Nephron progenitor cell (in vitro differentiated cells): ENCODE measurements around the gene SSUH2.

ENCODE experiments used
- DNase-seq: peaks from one replicate; pipeline ENCODE4 v3.0.0; 2021
- H3K27ac Mint-ChIP-seq: 2 replicates; pipeline ENCODE4 v1.8.0; 2021; ENCODE audit warnings: mild to moderate bottlenecking, moderate library complexity, mixed read lengths
- H3K27me3 Mint-ChIP-seq: 2 replicates; pipeline ENCODE4 v1.8.0; 2021; ENCODE audit warnings: mild to moderate bottlenecking, low read depth, mixed read lengths; ENCODE audit not compliant: poor library complexity
- H3K36me3 Mint-ChIP-seq: 2 replicates; pipeline ENCODE4 v1.8.0; 2021; ENCODE audit warnings: low read depth, mixed read lengths
- H3K4me1 Mint-ChIP-seq: 2 replicates; pipeline ENCODE4 v1.8.0; 2021; ENCODE audit warnings: mixed read lengths
- H3K4me3 Mint-ChIP-seq: 2 replicates; pipeline ENCODE4 v1.8.0; 2021; ENCODE audit warnings: mild to moderate bottlenecking, moderate library complexity, mixed read lengths
- H3K9me3 Mint-ChIP-seq: 2 replicates; pipeline ENCODE4 v1.8.0; 2021; ENCODE audit warnings: mild to moderate bottlenecking, moderate library complexity, mixed read lengths
- TF ChIP-seq, protein P1 (sequence below): fragments of 200-600 bp; sonication (generic); IDR thresholded peaks from 2 replicates; pipeline ENCODE4 v1.5.0; 2021; ENCODE audit warnings: antibody characterized with exemption

SSUH2 gene

DNA sequence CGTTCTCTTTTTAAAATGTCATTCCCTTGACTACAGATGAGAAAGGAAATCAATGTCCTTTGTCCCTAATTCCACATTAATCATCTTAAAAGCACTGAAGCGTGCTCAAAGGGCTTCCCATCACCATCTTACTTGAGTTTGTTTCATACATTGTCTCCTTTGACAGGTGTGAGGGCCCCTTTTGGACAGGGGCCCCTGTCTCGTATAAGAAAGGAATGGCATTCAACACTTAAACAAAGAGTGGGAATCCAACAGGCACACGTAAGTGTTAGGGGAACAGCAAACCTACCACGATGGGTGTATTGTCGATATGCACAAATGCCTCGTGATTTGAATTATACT, 5.0 kb downstream of the SSUH2 start:
- no peak overlapping the region for H3K27ac Mint-ChIP-seq
- no peak overlapping the region for H3K4me3 Mint-ChIP-seq
- DNase-seq, result no peak
- TF ChIP-seq, protein P1, sequence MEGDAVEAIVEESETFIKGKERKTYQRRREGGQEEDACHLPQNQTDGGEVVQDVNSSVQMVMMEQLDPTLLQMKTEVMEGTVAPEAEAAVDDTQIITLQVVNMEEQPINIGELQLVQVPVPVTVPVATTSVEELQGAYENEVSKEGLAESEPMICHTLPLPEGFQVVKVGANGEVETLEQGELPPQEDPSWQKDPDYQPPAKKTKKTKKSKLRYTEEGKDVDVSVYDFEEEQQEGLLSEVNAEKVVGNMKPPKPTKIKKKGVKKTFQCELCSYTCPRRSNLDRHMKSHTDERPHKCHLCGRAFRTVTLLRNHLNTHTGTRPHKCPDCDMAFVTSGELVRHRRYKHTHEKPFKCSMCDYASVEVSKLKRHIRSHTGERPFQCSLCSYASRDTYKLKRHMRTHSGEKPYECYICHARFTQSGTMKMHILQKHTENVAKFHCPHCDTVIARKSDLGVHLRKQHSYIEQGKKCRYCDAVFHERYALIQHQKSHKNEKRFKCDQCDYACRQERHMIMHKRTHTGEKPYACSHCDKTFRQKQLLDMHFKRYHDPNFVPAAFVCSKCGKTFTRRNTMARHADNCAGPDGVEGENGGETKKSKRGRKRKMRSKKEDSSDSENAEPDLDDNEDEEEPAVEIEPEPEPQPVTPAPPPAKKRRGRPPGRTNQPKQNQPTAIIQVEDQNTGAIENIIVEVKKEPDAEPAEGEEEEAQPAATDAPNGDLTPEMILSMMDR, result no peak
- H3K9me3 Mint-ChIP-seq, result peaks cover 13% of the 10 kb centered on the region
- H3K4me1 Mint-ChIP-seq, result peaks cover 15% of the 10 kb centered on the region
- no peaks in the 10 kb centered on the region for H3K36me3 Mint-ChIP-seq
- H3K27me3 Mint-ChIP-seq, result peaks cover 8% of the 10 kb centered on the region

DNA sequence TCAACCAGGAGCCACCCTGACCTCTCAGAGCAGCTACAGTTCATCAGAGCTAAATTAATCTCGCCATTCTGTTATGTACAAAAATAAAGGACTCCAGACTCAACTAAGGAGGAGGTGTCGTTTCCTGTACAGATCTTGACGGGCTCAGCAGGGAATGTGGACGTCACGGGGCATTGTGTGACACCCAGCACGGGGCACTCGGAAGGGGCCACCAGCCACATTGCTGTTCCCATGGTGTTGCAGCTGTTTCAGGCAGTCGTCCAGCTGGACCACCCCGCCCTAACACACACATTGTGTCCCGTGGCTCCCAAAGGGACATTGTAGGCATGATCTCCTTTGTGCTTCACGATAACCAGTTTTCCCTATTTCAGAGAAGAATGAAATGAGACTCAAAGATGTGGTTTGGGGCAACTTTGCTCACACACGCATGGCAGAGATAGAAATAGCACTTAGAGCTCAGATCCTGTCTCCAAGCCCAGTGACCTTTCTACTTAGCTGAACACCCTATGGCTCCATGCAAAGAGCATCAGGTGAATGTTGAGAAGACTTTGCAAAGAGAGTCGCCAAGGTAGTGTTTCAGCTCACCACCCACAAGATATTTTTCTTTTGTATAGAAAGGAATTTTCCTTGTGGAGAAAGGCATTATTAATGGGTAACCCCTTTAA, 5.5 kb downstream of the SSUH2 start:
- no peak overlapping the region for H3K27ac Mint-ChIP-seq
- peaks cover 15% of the 10 kb centered on the region for H3K4me1 Mint-ChIP-seq
- peaks cover 13% of the 10 kb centered on the region for H3K9me3 Mint-ChIP-seq
- TF ChIP-seq, protein P1, result no peak
- DNase-seq, result no peak
- H3K27me3 Mint-ChIP-seq, result peaks cover 8% of the 10 kb centered on the region
- H3K36me3 Mint-ChIP-seq, result no peaks in the 10 kb centered on the region
- no peak overlapping the region for H3K4me3 Mint-ChIP-seq

DNA sequence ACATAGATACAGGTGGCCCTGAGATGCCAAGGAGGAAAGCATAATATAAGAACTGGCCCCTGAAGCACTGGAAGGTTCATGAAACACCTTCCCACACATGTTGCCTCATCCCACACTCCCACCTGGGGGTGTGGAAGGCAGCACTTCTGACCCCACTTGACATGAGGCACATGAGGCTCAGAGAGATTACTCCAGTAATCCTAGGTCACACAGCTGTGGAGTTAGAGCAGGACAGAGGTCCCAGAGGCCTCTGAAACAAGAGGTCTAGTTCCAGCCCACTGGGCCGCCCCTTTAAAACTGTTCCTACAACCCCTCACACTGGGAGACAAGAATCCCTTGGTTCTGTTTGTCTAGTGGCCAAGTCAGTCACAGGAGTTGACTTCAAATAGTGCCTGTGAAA, 7.2 kb downstream of the SSUH2 start:
- peaks cover 13% of the 10 kb centered on the region for H3K9me3 Mint-ChIP-seq
- TF ChIP-seq, protein P1, result no peak
- H3K27ac Mint-ChIP-seq, result no peak overlapping the region
- no peak overlapping the region for H3K4me3 Mint-ChIP-seq
- H3K36me3 Mint-ChIP-seq, result no peaks in the 10 kb centered on the region
- H3K27me3 Mint-ChIP-seq, result peaks cover 11% of the 10 kb centered on the region
- DNase-seq, result no peak
- peaks cover 15% of the 10 kb centered on the region for H3K4me1 Mint-ChIP-seq

DNA sequence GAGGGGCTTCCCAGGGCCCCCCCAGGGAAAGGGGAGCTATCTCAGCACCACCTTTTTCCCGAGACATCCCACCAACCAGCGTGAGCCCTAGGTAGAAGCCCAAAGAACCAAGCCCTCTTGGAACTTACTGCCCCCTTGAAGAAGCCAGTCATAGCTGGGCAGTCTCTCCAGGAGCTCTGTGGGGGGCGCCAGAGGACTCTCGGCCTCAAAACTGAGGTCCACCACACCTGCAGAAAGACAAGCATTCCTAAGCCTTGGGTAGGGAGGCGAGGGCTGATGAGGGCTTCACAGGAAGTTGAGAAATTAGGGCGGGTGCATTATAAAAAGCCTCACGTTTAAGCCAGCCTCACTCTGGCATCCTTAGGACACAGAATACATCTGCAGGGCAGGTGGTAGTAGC, 9.0 kb downstream of the SSUH2 start:
- no peak overlapping the region for H3K27ac Mint-ChIP-seq
- DNase-seq, result no peak
- H3K36me3 Mint-ChIP-seq, result no peaks in the 10 kb centered on the region
- H3K9me3 Mint-ChIP-seq, result peaks cover 13% of the 10 kb centered on the region
- TF ChIP-seq, protein P1, result no peak
- H3K4me3 Mint-ChIP-seq, result no peak overlapping the region
- peaks cover 28% of the 10 kb centered on the region for H3K4me1 Mint-ChIP-seq
- H3K27me3 Mint-ChIP-seq, result peaks cover 9% of the 10 kb centered on the region

DNA sequence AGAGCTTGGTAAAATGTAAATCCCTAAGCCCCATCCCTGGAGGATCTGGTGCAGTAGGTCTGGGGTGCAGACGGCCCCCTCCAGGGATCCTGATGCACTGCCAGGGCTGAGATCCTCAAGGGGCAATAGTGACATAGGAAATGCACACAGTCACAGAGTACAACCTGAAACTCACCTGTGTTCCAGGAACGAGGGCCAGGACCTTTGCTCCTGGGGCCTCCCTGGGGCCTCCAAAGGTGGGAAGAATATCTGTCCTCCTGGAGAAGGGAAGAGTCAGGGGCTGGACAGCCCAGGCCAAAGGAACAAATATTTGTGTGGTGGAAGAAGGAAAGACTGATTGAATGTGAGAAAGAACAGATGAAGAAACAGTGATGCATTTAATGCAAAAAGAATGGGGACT, 9.5 kb downstream of the SSUH2 start:
- H3K27ac Mint-ChIP-seq, result no peak overlapping the region
- no peaks in the 10 kb centered on the region for H3K36me3 Mint-ChIP-seq
- TF ChIP-seq, protein P1, result no peak
- H3K4me1 Mint-ChIP-seq, result peaks cover 28% of the 10 kb centered on the region
- peaks cover 9% of the 10 kb centered on the region for H3K27me3 Mint-ChIP-seq
- no peak for DNase-seq
- H3K9me3 Mint-ChIP-seq, result peaks cover 13% of the 10 kb centered on the region
- H3K4me3 Mint-ChIP-seq, result no peak overlapping the region
